Trophoblast cell (in vitro differentiated cells and primary cell): ENCODE data around the gene CELF4.

Source experiments
- DNase-seq, 2 donors: peaks; one replicate each; pipeline ENCODE4 v3.0.0-alpha.2; 2016
- H2AFZ ChIP-seq: 2 replicates; pipeline ENCODE4 v1.6.1; 2013; ENCODE audit warnings: low read length, moderate library complexity, mild to moderate bottlenecking; ENCODE audit not compliant: insufficient read depth, poor library complexity
- H2AK5ac ChIP-seq: 2 replicates; pipeline ENCODE4 v1.6.1; 2013; ENCODE audit warnings: mild to moderate bottlenecking, low read length
- H2BK120ac ChIP-seq: 2 replicates; pipeline ENCODE4 v1.6.1; 2013; ENCODE audit warnings: low read length, mild to moderate bottlenecking, moderate library complexity; ENCODE audit not compliant: insufficient read depth, poor library complexity
- H2BK12ac ChIP-seq: 2 replicates; pipeline ENCODE4 v1.6.1; 2013; ENCODE audit warnings: mild to moderate bottlenecking, low read length, moderate library complexity
- H2BK5ac ChIP-seq: 2 replicates; pipeline ENCODE4 v1.6.1; 2013; ENCODE audit warnings: low read length, low read depth, moderate library complexity, mild to moderate bottlenecking; ENCODE audit not compliant: poor library complexity
- H3K14ac ChIP-seq: 2 replicates; pipeline ENCODE4 v1.6.1; 2013; ENCODE audit warnings: mild to moderate bottlenecking, low read length
- H3K18ac ChIP-seq: 2 replicates; pipeline ENCODE4 v1.6.1; 2013; ENCODE audit warnings: mild to moderate bottlenecking, low read length
- H3K23ac ChIP-seq: 2 replicates; pipeline ENCODE4 v1.6.1; 2013; ENCODE audit warnings: low read length
- H3K27ac ChIP-seq: 2 replicates; pipeline ENCODE4 v1.5.1; 2013; ENCODE audit warnings: low read depth, mild to moderate bottlenecking, inconsistent platforms, low read length, moderate library complexity
- H3K27me3 ChIP-seq: 2 replicates; pipeline ENCODE4 v1.6.1; 2013; ENCODE audit warnings: inconsistent platforms, mild to moderate bottlenecking, low read length, moderate library complexity; ENCODE audit not compliant: insufficient read depth
- H3K36me3 ChIP-seq, 2 experiments: 1 replicate in 1 of 2; 2 replicates in 1 of 2; pipeline ENCODE4 v1.6.1; 2013; ENCODE audit warnings: low read length in 2 of 2, mild to moderate bottlenecking in 2 of 2, moderate library complexity in 1 of 2; ENCODE audit not compliant: insufficient read depth in 2 of 2, control insufficient read depth in 1 of 2
- H3K4ac ChIP-seq: 2 replicates; pipeline ENCODE4 v1.6.1; 2013; ENCODE audit warnings: low read depth, mild to moderate bottlenecking, low read length, moderate library complexity
- H3K4me1 ChIP-seq, 2 experiments: 1 replicate in 1 of 2; 2 replicates in 1 of 2; pipeline ENCODE4 v1.6.1; 2013; ENCODE audit warnings: low read length in 2 of 2, mild to moderate bottlenecking in 2 of 2, moderate library complexity in 1 of 2; ENCODE audit not compliant: insufficient read depth in 2 of 2, control insufficient read depth in 1 of 2
- H3K4me2 ChIP-seq: 2 replicates; pipeline ENCODE4 v1.6.1; 2013; ENCODE audit warnings: inconsistent platforms, mild to moderate bottlenecking, low read length, moderate library complexity
- H3K4me3 ChIP-seq: 2 replicates; pipeline ENCODE4 v1.5.1; 2013; ENCODE audit warnings: mild to moderate bottlenecking, low read depth, low read length, inconsistent platforms
- H3K79me1 ChIP-seq: one replicate; pipeline ENCODE4 v1.6.1; 2013; ENCODE audit warnings: low read length
- H3K79me2 ChIP-seq: 2 replicates; pipeline ENCODE4 v1.6.1; 2013; ENCODE audit warnings: low read length, mild to moderate bottlenecking; ENCODE audit not compliant: control insufficient read depth, insufficient read depth, poor library complexity
- H3K9ac ChIP-seq: 2 replicates; pipeline ENCODE4 v1.6.1; 2013; ENCODE audit warnings: mild to moderate bottlenecking, low read length
- H3K9me3 ChIP-seq: 2 replicates; pipeline ENCODE4 v1.6.1; 2013; ENCODE audit warnings: low read depth, mild to moderate bottlenecking, control low read depth, inconsistent platforms, low read length; ENCODE audit not compliant: insufficient read depth
- H4K12ac ChIP-seq: 2 replicates; pipeline ENCODE4 v1.6.1; 2013; ENCODE audit warnings: low read depth, mild to moderate bottlenecking, low read length, moderate library complexity
- H4K8ac ChIP-seq: 2 replicates; pipeline ENCODE4 v1.6.1; 2013; ENCODE audit warnings: low read depth, mild to moderate bottlenecking, low read length, moderate library complexity
- H4K91ac ChIP-seq: one replicate; pipeline ENCODE4 v1.6.1; 2013; ENCODE audit warnings: low read depth, mild to moderate bottlenecking, low read length, moderate library complexity
- WGBS: extraction: QIAGEN DNeasy Blood & Tissue Kit; methylation state at CpG from one replicate; pipeline ENCODE4 v1.1.7; 2013; ENCODE audit warnings: missing lambda C conversion rate; ENCODE audit not compliant: insufficient read length, insufficient coverage; ENCODE audit errors: extremely low coverage; 5-methylcytosine and 5-hydroxymethylcytosine counted together

CELF4 gene

GRCh38 chr18:37559194-37559593, 6.4 kb downstream of the CELF4 start:
- Histone ChIP-seq H4K8ac (no peak overlapping the region), H2BK12ac (no peak overlapping the region), H3K4me3 (no peak overlapping the region), H3K23ac (no peak overlapping the region), H4K12ac (no peak overlapping the region), H3K79me2 (no peaks in the 10 kb centered on the region), H3K4ac (no peak overlapping the region), H3K4me2 (no peak overlapping the region), H2BK120ac (no peak overlapping the region), H3K4me1 (no peaks in the 10 kb centered on the region), H2AFZ (no peak overlapping the region), H3K79me1 (no peaks in the 10 kb centered on the region), H4K91ac (no peak overlapping the region), H3K14ac (no peak overlapping the region), H3K27me3 (peaks cover 3% of the 10 kb centered on the region), H3K9me3 (no peaks in the 10 kb centered on the region), H3K18ac (no peak overlapping the region), H3K36me3 (no peaks in the 10 kb centered on the region), H3K9ac (peak overlapping the region; percentile 9), H3K27ac (no peak overlapping the region), H2BK5ac (no peak overlapping the region), H2AK5ac (no peak overlapping the region)
- no peak for DNase-seq
- no CpG with 5 or more reads among the region's 1 CpG for WGBS

GRCh38 chr18:37554399-37554787, 11.2 kb downstream of the CELF4 start:
- Histone ChIP-seq H3K23ac (no peak overlapping the region), H4K8ac (no peak overlapping the region), H3K18ac (no peak overlapping the region), H2BK12ac (no peak overlapping the region), H2BK5ac (no peak overlapping the region), H2AK5ac (no peak overlapping the region), H3K9ac (no peak overlapping the region), H3K4ac (no peak overlapping the region), H3K79me1 (no peaks in the 10 kb centered on the region), H3K4me1 (no peaks in the 10 kb centered on the region), H3K9me3 (peaks cover 2% of the 10 kb centered on the region), H2BK120ac (no peak overlapping the region), H3K79me2 (no peaks in the 10 kb centered on the region), H4K12ac (no peak overlapping the region), H3K4me2 (no peak overlapping the region), H3K27me3 (no peaks in the 10 kb centered on the region), H2AFZ (no peak overlapping the region), H3K14ac (no peak overlapping the region), H3K27ac (no peak overlapping the region), H3K36me3 (no peaks in the 10 kb centered on the region), H4K91ac (no peak overlapping the region), H3K4me3 (no peak overlapping the region)
- no CpG with 5 or more reads among the region's 5 CpGs for WGBS
- DNase-seq, result no peak

- H2AK5ac ChIP-seq, result no peak overlapping the region
- H3K79me1 ChIP-seq, result no peaks in the 10 kb centered on the region
- no peak overlapping the region for H4K8ac ChIP-seq
- no peak overlapping the region for H2BK120ac ChIP-seq
- no peak overlapping the region for H3K4me3 ChIP-seq
- no peak overlapping the region for H2BK5ac ChIP-seq
- no peak overlapping the region for H4K91ac ChIP-seq
- no peaks in the 10 kb centered on the region for H3K36me3 ChIP-seq
- no peaks in the 10 kb centered on the region for H3K27me3 ChIP-seq
- DNase-seq, result no peak
- H3K14ac ChIP-seq, result no peak overlapping the region
- no peak overlapping the region for H2AFZ ChIP-seq
- no peaks in the 10 kb centered on the region for H3K79me2 ChIP-seq
- no peak overlapping the region for H3K9ac ChIP-seq
- H2BK12ac ChIP-seq, result no peak overlapping the region
- no peak overlapping the region for H3K27ac ChIP-seq
- no peak overlapping the region for H3K4me2 ChIP-seq
- H3K23ac ChIP-seq, result no peak overlapping the region
- no peak overlapping the region for H3K4ac ChIP-seq
- peaks cover 2% of the 10 kb centered on the region for H3K9me3 ChIP-seq
- no peaks in the 10 kb centered on the region for H3K4me1 ChIP-seq
- H4K12ac ChIP-seq, result no peak overlapping the region
- no peak overlapping the region for H3K18ac ChIP-seq
- no CpG with 5 or more reads among the region's 18 CpGs for WGBS
Measured at GRCh38 chr18:37553633-37554398, 11.8 kb downstream of the CELF4 start.

GRCh38 chr18:37552286-37552685, 13.3 kb downstream of the CELF4 start:
- Histone ChIP-seq H3K4me3 (no peak overlapping the region), H3K23ac (no peak overlapping the region), H3K36me3 (no peaks in the 10 kb centered on the region), H3K79me2 (no peaks in the 10 kb centered on the region), H2BK5ac (no peak overlapping the region), H3K14ac (no peak overlapping the region), H3K4me1 (no peaks in the 10 kb centered on the region), H4K91ac (no peak overlapping the region), H2BK120ac (no peak overlapping the region), H3K4me2 (no peak overlapping the region), H3K27me3 (no peaks in the 10 kb centered on the region), H4K8ac (no peak overlapping the region), H3K79me1 (no peaks in the 10 kb centered on the region), H3K4ac (no peak overlapping the region), H2AK5ac (no peak overlapping the region), H3K18ac (no peak overlapping the region), H3K9me3 (peaks cover 2% of the 10 kb centered on the region), H3K27ac (no peak overlapping the region), H2AFZ (no peak overlapping the region), H2BK12ac (no peak overlapping the region), H4K12ac (no peak overlapping the region), H3K9ac (no peak overlapping the region)
- no CpG with 5 or more reads among the region's 5 CpGs for WGBS
- DNase-seq, result no peak
